Hepatocyte (in vitro differentiated cells): ENCODE results near the gene CPED1. TPM values are rescaled to one million over a fixed set of nuclear protein-coding genes. Genes with fewer than 3 reads are reported as not detected.

Experiments
- DNase-seq: peaks from one replicate; pipeline ENCODE4 v3.0.0-alpha.2; 2016; ENCODE audit warnings: low spot score
- H2AFZ ChIP-seq: fragments of 200-600 bp; sonication (generic); 2 replicates; pipeline ENCODE4 v1.6.0; 2016; ENCODE audit warnings: antibody characterized with exemption, mild to moderate bottlenecking
- H3K27ac ChIP-seq: fragments of 200-600 bp; sonication (generic); 2 replicates; pipeline ENCODE4 v1.5.1; 2016; ENCODE audit warnings: mild to moderate bottlenecking
- H3K27me3 ChIP-seq: fragments of 200-600 bp; sonication (generic); 2 replicates; pipeline ENCODE4 v1.6.1; 2016
- H3K36me3 ChIP-seq: fragments of 200-600 bp; sonication (generic); replicated peaks from 2 replicates; pipeline ENCODE4 v1.5.1; 2016; ENCODE audit warnings: low read depth; ENCODE audit not compliant: insufficient read depth
- H3K4me1 ChIP-seq: fragments of 200-600 bp; sonication (generic); 2 replicates; pipeline ENCODE4 v1.5.1; 2016; ENCODE audit warnings: mild to moderate bottlenecking, moderate library complexity; ENCODE audit not compliant: insufficient read depth
- H3K4me2 ChIP-seq: fragments of 200-600 bp; sonication (generic); 2 replicates; pipeline ENCODE4 v1.6.0; 2016
- H3K4me3 ChIP-seq: fragments of 200-600 bp; sonication (generic); 2 replicates; pipeline ENCODE4 v1.5.1; 2016; ENCODE audit warnings: mild to moderate bottlenecking
- H3K79me2 ChIP-seq: fragments of 200-600 bp; sonication (generic); 2 replicates; pipeline ENCODE4 v1.6.0; 2017; ENCODE audit warnings: mild to moderate bottlenecking
- H3K9me2 ChIP-seq: fragments of 200-600 bp; sonication (generic); replicated peaks from 2 replicates; pipeline ENCODE4 v1.6.0; 2017; ENCODE audit warnings: mild to moderate bottlenecking; ENCODE audit not compliant: insufficient read depth
- H3K9me3 ChIP-seq: fragments of 200-600 bp; sonication (generic); 2 replicates; pipeline ENCODE4 v1.5.1; 2016; ENCODE audit warnings: low read depth, mild to moderate bottlenecking
- H4K20me1 ChIP-seq: fragments of 200-600 bp; sonication (generic); 2 replicates; pipeline ENCODE4 v1.6.0; 2016; ENCODE audit warnings: mild to moderate bottlenecking; ENCODE audit not compliant: insufficient read depth, poor library complexity, severe bottlenecking
- EZH2 ChIP-seq: fragments of 200-600 bp; sonication (generic); IDR thresholded peaks from 2 replicates; pipeline ENCODE4 v1.6.1; 2016; ENCODE audit warnings: antibody characterized with exemption, mild to moderate bottlenecking, borderline replicate concordance
- EZH2phosphoT487 ChIP-seq: fragments of 200-600 bp; sonication (generic); IDR thresholded peaks from one replicate; pipeline ENCODE4 v1.6.1; 2018; ENCODE audit warnings: antibody characterized with exemption, mild to moderate bottlenecking, low read depth, moderate library complexity; ENCODE audit not compliant: unreplicated experiment, severe bottlenecking
- WGBS: methylation state at CpG from one replicate; pipeline ENCODE4 v1.1.6; 2016; ENCODE audit warnings: low lambda C conversion rate; ENCODE audit errors: missing lambda C conversion rate; 5-methylcytosine and 5-hydroxymethylcytosine counted together
- polyA plus RNA-seq: library from polyadenylated mRNA; unstranded; fragments of >200 nt; fragmentation: Nextera tagmentation; extraction: Ambion mirVana; gene quantifications from 2 replicates; pipeline ENCODE4 v1.2.1, GENCODE V29; 2016
- total RNA-seq: library from RNA; depleted of rRNA; stranded (reverse); fragments of >200 nt; gene quantifications from 2 replicates; pipeline ENCODE4 v1.2.3, GENCODE V29; 2014
- TF ChIP-seq, protein P1 (sequence below): fragments of 200-600 bp; sonication (generic); IDR thresholded peaks from 2 replicates; pipeline ENCODE4 v1.5.1; 2016; ENCODE audit warnings: antibody characterized with exemption, mild to moderate bottlenecking; ENCODE audit not compliant: poor library complexity

The CPED1 gene
- total and polyA plus RNA-seq, 2 experiments from 2014 or later = 10.1 to 30.5 TPM

DNA sequence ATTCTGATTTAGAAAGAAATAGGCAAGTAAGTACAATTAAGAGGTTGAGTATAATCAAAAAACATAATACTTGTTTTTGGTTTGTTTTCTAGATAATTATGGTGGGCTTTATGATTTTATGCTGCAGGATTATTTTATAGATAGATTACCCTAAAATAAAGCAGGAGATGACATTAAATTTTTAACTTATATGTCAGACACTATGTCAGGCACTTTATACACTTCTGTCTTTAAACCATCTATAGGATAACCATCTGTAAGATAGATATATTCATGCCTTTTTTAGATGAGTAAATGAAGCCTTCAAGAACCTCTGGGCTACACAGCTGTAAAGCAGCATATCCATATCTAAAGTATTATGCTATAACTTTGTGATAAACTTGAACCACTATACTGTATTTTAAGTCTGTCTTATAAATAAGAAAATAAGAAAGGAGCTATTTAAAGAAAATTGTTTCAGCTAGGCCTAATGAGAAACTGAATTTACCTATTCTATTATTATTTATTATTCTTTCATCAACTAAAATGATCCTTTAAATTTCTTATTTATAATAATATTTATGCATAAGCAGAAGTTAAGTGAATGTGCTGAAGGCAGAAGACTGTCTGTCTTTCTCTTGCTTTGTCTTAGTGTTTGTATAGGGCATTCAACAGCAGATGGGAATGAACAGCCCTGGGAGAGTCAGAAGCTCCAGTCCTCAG is 94.0 kb downstream of the CPED1 start:
- no peaks in the 10 kb centered on the region for H3K36me3 ChIP-seq
- no peaks in the 10 kb centered on the region for H3K27me3 ChIP-seq
- no peaks in the 10 kb centered on the region for H3K9me3 ChIP-seq
- no peak overlapping the region for H3K4me2 ChIP-seq
- TF ChIP-seq EZH2 (no peak), EZH2phosphoT487 (no peak)
- TF ChIP-seq, protein P1, sequence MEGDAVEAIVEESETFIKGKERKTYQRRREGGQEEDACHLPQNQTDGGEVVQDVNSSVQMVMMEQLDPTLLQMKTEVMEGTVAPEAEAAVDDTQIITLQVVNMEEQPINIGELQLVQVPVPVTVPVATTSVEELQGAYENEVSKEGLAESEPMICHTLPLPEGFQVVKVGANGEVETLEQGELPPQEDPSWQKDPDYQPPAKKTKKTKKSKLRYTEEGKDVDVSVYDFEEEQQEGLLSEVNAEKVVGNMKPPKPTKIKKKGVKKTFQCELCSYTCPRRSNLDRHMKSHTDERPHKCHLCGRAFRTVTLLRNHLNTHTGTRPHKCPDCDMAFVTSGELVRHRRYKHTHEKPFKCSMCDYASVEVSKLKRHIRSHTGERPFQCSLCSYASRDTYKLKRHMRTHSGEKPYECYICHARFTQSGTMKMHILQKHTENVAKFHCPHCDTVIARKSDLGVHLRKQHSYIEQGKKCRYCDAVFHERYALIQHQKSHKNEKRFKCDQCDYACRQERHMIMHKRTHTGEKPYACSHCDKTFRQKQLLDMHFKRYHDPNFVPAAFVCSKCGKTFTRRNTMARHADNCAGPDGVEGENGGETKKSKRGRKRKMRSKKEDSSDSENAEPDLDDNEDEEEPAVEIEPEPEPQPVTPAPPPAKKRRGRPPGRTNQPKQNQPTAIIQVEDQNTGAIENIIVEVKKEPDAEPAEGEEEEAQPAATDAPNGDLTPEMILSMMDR = no peak
- H2AFZ ChIP-seq = no peak overlapping the region
- H3K79me2 ChIP-seq = no peaks in the 10 kb centered on the region
- H3K27ac ChIP-seq = no peak overlapping the region
- DNase-seq = no peak
- H4K20me1 ChIP-seq = no peaks in the 10 kb centered on the region
- H3K4me3 ChIP-seq = no peak overlapping the region
- no peaks in the 10 kb centered on the region for H3K9me2 ChIP-seq
- H3K4me1 ChIP-seq = no peaks in the 10 kb centered on the region

GRCh38 chr7:121083138-121083789 is 94.8 kb downstream of the CPED1 start:
- DNase-seq = no peak
- Histone ChIP-seq H3K4me2 (no peak overlapping the region), H3K36me3 (no peaks in the 10 kb centered on the region), H2AFZ (no peak overlapping the region), H3K27ac (no peak overlapping the region), H3K79me2 (no peaks in the 10 kb centered on the region), H3K4me1 (no peaks in the 10 kb centered on the region), H3K9me3 (no peaks in the 10 kb centered on the region), H3K4me3 (no peak overlapping the region), H3K9me2 (no peaks in the 10 kb centered on the region), H3K27me3 (no peaks in the 10 kb centered on the region), H4K20me1 (no peaks in the 10 kb centered on the region)
- WGBS = 92% methylated on average over 4 of the region's 4 CpGs
- TF ChIP-seq, protein P1 = no peak
- TF ChIP-seq EZH2 (no peak), EZH2phosphoT487 (no peak)

DNA sequence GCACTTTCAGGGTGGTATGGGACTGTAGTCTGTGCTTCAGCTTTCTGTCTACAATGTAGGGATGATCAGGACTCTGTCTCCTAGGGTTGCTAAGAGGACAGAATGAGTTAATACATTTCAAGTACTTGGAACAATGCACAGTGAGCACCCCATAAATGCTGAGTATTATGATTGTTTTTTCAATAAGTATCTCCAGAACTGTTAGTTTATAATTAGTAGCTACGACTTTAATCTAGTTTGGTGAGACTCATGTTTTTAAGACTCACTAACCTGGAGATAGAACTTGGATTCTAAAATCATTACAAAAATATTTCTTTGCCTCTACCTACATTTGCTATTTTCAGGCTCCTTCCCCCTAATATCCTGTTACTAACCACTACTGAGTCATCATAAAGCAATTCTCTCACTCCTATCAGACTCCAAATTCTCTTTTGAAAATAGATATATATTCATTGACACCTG is 95.3 kb downstream of the CPED1 start:
- H3K36me3 ChIP-seq = no peaks in the 10 kb centered on the region
- H3K9me2 ChIP-seq = no peaks in the 10 kb centered on the region
- H3K27me3 ChIP-seq = no peaks in the 10 kb centered on the region
- TF ChIP-seq EZH2 = no peak
- no peak for DNase-seq
- no peak overlapping the region for H3K27ac ChIP-seq
- H2AFZ ChIP-seq = no peak overlapping the region
- no peaks in the 10 kb centered on the region for H3K9me3 ChIP-seq
- H3K4me1 ChIP-seq = no peaks in the 10 kb centered on the region
- WGBS = 87% methylated on average over 1 of the region's 1 CpG
- no peak overlapping the region for H3K4me3 ChIP-seq
- no peaks in the 10 kb centered on the region for H3K79me2 ChIP-seq
- H4K20me1 ChIP-seq = no peaks in the 10 kb centered on the region
- no peak overlapping the region for H3K4me2 ChIP-seq

DNA sequence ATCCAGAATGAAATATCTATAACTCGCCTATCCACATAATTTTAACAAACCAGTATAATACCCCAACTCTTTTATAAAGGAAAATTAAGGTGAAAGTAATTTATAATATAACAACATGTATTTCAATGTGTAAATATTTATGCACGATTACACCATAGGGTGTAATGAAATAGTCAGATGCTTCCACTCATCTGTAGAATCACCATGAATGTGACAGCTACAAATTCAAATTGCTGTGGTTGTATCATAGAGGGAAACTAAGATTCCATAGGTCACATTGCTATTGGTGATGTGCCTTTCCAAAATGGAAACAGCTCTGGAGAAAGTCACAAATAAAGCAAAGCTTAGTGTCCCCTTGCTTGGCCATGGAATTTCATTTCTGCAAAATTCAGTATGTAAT is 95.7 kb downstream of the CPED1 start:
- TF ChIP-seq, protein P1 = no peak
- TF ChIP-seq EZH2 (no peak), EZH2phosphoT487 (no peak)
- Histone ChIP-seq H3K27me3 (no peaks in the 10 kb centered on the region), H3K27ac (no peak overlapping the region), H3K79me2 (no peaks in the 10 kb centered on the region), H3K4me3 (no peak overlapping the region), H3K9me2 (no peaks in the 10 kb centered on the region), H4K20me1 (no peaks in the 10 kb centered on the region), H3K4me2 (no peak overlapping the region), H3K9me3 (no peaks in the 10 kb centered on the region), H2AFZ (no peak overlapping the region), H3K4me1 (no peaks in the 10 kb centered on the region), H3K36me3 (no peaks in the 10 kb centered on the region)
- 22% methylated on average over 2 of the region's 2 CpGs for WGBS
- DNase-seq = no peak
